HG03025 (cell line): ENCODE data around the gene UCKL1.
"Not testable (repeated sequence)": the region's sequence is repeated elsewhere in the genome, so short reads cannot be mapped to it uniquely, and the experiment has no call there.

Experiments used
- ATAC-seq: cut with Tn5 transposase; IDR thresholded peaks from one replicate; pipeline ENCODE4 v1.9.1; 2021; ENCODE audit warnings: mild to moderate bottlenecking, moderate library complexity; ENCODE audit not compliant: unreplicated experiment, low FRiP score

The UCKL1 gene

DNA sequence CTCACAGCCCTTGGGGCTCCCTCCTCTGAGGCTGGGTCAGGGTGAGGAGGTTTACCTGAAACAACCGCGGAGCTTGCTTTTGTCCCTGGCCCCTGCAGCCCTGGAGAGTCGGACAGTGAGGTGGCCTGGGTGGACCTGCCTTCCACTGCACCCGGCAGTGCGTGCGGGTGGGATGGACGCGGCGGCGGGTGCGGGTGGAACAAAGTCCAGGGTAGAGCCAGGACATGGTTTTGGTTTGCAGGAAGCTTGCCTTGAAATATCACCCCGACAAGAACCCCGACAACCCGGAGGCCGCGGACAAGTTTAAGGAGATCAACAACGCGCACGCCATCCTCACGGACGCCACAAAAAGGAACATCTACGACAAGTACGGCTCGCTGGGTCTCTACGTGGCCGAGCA lies 27.1 kb downstream of the UCKL1 start:
- ATAC-seq: no peak

DNA sequence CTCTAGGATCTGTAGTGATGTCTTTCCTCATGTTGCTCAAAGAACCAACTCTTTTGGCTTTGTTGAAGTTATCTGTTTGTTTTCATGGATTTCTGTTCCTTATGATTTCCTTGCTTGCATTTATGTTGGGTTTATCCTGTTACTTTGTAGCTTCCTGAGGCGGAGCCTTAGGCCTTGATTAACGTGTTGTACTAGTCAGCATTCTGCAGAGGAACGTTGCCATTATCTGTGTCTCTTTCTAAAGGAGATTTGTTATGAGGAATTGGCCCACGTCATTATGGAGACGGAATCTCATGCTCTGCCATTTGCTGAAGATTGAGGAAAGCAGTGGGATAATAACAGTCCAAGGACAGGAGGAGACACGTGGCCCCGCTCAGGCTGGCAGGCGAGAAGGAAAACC lies 29.9 kb downstream of the UCKL1 start:
- ATAC-seq: no peak

DNA sequence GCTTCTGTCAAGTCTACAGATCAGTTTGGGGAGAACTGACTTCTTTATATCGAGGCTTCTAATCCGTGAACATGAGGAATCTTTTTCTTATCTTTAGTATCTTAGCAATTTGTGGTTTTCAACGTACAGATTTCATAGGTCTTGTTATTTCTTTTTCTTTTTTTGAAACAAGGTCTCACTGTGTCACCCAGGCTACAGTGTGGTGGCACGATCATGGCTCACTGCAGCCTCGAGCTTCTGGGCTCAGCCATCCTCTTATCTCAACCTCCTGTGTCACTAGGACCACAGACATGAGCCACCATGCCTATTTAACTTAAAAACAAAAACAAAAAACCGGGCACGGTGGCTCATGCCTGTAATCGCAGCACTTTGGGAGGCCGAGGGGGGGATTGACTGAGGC lies 32.0 kb downstream of the UCKL1 start:
- ATAC-seq: no peak

DNA sequence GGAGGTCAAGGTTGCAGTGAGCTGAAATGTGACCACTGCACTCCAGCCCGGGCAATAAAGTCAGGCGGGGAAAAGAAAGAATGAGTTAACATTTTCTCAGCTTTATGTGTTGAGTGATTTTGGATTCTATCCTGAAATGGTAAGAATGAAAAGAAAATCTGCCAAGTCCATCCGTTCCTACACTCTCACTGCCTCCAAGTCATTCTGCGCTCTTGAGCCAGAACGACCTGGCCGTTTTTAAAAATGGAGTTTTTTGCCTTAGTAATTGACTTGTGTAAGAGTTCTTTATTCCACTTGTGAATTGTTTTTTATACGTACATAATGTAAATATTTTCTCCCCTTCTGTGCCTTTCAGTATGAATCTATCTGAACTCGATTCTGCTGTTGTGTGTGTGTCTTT lies 32.6 kb downstream of the UCKL1 start:
- ATAC-seq: no peak

DNA sequence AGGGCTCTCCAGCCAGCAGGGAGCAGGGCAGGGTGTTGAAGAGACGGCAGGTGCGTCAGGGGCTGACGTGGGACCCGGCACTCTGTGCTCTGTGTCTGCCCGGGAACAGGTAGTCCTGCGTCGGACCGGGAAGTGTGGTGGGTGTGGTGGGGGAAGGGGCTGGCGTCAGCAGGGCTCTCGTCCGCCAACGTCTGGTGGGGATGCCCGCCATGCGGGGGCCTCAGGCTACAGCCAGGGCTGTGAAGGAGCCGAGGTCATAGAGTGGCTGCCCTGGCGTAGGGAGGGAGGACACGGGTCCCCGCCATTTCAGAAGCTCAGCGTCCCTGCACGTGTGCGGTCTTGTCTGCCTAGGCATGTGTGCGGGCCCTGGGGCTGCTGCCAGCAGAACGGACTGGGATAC lies 36.0 kb downstream of the UCKL1 start:
- no peak for ATAC-seq

DNA sequence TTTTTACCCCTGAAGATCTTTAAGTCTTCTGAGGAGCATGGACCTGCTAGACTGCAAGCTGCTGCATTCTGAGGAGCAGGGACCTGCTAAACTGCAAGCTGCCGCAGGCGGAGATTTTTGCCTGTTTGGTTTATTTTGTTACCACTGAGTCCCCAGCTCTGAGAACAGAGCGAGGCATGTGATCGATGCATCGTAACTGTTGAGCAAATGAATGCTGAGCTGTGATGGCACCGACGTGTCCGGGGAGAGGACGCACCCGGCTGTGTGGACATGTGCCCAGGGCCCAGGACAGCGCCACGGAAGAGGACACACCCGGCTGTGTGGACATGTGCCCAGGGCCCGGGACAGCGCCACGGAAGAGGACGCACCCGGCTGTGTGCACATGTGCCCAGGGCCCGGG lies 37.1 kb downstream of the UCKL1 start:
- ATAC-seq: no peak

DNA sequence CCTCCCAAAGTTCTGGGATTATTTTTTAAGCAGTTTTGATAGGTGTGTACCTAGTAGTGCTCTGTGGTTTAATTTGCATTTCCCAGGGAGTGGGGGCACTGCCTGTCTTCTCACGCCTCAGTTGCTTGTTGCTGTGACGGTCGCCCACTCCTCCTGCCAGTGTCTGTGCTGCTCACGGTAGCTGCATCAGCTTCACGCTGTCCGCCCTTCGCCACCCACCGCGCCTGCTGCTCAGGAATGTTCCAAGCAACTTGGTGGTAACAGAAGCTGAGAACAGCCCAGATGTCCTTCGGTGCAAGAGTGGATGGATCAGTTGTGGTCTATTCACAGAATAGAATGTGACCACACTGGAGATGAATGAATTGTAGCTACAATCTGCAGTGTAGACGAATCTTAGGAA lies 38.4 kb downstream of the UCKL1 start:
- no peak for ATAC-seq

DNA sequence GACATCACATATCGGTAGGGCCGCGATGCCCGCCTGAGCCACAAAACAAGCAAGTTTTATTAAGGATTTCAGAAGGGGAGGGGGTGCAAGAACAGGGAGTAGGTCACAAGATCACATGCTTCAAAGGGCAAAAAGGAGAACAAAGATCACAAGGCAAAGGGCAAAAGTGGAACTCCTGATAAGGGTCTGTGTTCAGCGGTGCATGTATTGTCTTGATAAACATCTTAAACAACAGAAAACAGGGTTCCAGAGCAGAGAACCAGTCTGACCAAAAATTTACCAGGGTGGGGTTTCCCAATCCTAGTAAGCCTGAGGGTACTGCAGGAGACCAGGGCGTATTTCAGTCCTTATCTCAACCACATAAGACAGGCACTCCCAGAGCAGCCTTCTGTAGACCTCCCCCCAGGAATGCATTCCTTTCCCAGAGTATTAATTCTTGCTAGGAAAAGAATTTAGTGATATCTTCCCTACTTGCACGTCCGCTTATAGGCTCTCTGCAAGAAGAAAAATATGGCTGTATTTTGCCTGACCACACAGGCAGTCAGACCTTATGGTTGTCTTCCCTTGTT lies 39.8 kb downstream of the UCKL1 start:
- ATAC-seq: not testable (repeated sequence)

DNA sequence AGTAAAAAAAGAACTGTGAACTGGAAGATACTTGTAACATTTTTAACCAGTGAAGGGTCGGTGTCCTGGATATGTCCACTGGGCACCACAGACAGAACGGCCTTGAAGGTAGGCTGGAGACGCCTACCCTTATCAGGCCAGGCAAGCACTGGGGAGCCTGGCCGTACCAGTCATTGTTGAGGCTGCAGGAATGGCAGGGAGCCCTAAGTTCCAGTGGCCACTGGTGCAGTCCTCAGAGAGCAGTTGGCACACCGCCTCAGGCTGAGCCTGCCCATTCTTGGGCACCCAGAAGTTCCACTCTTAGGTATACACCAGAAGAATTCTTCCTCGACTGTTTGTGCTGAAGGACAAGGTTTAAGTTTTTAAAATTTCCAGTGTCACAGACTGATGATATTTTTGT lies 40.7 kb downstream of the UCKL1 start:
- no peak for ATAC-seq

DNA sequence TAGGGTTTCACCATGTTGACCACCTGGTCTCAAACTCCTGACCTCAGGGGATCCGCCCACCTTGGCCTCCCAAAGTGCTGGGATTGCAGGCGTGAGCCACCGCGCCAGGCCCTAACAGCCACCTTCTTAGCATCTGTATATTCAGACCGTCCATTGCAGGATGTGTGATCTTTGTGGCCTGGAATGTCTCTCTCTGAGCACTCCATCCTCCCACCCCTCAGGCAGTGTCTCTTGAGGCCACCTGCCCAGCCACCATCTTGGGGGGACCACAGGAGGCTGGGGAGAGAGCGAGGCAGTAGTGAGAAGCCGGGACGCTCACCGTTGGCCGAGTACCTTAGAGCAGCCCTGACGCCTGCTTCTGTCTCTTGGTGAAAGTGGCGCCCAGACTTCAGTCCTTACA lies 42.4 kb downstream of the UCKL1 start:
- no peak for ATAC-seq

DNA sequence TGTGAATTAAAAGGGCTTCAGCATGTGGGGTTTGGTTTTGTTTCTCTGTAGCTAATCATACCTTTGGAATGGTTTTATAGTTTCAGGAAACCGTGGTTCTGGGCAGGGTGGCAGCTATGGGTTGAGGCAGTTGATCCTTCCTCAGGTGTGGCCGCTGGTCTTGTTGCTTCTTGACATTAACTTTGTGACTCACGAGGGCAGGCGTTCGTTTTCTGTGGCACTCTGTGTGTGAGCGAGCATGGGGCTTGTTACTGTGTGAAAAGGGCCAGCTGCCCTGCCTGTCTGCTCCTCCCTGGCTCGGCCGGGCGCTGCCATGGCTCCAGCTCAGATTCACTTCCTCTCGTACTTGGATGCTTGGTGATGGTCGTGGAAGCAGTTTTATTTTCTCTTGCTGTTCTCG lies 45.0 kb downstream of the UCKL1 start:
- no peak for ATAC-seq

DNA sequence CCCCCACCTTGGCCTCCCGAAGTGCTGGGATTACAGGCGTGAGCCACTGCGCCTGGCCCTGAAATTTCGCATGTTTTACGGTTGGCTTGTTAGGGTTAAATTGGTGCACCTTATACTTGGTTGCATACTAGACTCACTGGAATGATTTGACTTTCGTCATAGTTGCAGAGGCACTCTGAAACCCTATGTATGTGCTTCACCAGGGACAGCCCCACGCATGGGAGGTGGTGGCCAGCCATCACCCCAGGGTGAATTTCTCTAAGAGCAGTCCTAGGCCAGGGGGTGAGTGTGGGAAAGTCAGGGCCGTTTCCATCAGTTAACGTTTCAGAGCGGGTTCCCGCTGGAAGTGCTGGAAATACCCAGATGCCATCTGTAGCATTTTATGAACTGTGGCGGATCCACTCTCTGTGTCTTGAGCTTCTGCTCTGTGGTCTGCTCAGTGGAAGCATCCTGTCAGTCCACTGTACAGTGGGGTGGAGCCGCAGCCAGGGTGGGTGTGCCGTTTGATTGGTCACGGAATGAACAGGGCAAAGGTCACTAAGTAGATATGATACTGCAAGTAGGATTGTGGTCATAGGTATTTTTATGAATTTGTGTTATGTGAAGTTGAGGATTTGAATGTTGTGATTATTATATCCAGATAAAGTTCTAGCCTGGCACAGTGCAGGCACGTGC lies 48.1 kb downstream of the UCKL1 start:
- ATAC-seq: no peak

DNA sequence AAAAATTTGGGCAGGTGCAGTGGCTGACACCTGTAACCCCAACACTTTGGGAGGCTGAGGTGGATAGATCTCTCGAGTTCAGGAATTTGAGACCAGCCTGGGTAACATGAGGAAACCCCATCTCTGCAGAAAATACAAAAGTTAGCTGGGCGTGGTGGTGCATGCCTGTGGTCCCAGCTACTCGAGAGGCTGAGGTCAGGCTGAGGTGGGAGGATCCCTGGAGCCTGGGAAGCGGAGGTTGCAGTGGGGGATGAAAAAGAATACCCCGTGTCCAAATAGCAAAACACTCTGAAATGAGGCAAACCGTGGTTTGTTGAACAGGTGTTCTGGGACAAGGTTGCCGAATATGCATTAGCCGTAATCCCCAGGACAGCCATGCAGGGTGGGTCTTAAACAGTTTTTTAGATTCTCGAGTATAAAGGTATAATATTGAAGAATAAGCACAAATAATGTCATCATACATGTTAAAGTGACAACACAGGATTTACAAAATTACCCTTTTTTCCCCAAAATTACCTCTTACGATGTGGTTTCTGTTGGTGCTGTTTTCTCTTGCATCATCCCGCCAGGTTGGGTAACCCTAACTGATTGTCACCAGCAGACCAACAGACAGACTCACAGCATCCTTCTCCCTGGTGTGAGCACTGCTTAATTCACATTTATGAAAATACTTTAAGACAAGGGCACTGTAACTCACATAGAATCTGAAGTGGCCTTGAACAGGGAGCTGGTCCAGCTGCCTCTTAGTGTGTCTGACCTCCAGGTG lies 52.2 kb downstream of the UCKL1 start:
- ATAC-seq: no peak

DNA sequence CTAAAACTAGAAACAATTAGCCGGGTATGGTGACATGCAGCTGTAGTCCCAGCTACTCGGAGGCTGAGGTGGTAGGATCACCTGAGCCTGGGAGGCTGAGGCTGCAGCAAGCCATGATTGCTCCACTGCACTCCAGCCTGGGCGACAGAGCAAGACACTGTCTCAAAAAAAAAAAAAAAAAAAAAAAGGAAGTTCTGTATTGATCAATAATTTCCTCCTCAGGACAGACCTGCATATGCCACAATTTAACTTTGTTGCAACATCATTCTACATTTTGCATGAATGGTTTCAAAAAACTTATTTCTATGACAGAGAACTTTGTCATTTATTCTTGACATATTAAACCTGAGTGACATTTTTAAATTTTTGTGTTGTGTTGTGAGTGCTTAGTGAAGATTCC lies 55.8 kb downstream of the UCKL1 start:
- no peak for ATAC-seq

DNA sequence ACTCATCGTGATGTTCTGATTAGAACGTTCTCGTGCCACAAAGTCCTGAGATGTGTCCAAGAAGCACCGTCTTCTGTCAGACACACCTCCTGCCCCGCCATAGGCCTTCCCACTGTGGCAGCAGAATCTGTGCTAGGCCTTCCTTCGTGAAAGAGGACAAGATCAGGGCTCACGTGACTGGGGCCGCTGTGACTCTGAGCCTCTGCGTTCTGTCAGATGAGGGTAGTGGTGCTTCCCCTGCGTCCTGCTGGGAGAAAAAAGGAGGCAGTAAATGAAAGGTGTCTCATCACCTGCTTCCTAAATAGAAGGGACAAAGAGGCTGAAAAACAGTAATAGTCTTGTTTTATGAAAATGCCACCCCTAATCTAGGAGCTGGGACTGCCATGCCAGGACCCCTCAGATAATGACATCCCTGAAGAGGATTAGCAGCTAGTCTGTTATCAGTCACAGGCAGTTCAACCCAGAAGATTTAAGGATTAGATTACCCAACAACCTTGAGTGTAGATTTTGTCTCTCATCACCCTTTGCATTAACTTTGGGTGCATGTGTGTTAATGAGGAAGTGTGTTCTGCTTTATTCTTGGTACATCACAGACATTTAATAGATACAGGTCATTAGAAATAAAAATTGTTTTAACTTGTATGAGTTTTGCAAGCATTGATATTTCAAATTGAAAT lies 57.2 kb downstream of the UCKL1 start:
- no peak for ATAC-seq

DNA sequence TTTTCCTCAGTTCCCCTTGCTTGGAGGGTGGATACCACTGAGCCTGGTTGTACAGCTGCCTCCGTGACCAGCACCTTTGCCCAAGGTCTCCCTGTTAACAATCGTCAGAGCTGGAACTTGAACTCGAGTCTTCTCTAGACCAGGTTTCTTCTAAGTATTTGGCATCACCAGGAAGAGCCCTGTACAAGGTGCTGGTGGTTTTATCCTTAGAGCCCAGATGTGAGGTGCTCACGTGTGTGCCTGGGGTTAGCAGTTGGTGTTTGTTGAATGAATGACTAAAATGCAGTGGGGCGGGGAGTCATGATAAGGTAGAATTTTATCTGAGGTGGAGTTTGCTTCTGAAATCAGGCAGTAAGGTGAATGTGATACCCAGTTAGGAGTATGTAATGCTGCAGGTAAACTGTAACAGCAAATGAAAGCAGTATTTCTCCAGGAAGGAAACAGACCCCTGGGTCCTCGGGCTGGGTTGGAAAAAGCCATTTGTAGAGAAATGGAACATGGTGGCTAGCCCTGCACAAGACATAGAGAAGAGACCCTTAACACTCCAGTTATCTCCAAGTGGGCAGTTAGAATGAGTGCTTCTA lies 58.1 kb downstream of the UCKL1 start:
- no peak for ATAC-seq

DNA sequence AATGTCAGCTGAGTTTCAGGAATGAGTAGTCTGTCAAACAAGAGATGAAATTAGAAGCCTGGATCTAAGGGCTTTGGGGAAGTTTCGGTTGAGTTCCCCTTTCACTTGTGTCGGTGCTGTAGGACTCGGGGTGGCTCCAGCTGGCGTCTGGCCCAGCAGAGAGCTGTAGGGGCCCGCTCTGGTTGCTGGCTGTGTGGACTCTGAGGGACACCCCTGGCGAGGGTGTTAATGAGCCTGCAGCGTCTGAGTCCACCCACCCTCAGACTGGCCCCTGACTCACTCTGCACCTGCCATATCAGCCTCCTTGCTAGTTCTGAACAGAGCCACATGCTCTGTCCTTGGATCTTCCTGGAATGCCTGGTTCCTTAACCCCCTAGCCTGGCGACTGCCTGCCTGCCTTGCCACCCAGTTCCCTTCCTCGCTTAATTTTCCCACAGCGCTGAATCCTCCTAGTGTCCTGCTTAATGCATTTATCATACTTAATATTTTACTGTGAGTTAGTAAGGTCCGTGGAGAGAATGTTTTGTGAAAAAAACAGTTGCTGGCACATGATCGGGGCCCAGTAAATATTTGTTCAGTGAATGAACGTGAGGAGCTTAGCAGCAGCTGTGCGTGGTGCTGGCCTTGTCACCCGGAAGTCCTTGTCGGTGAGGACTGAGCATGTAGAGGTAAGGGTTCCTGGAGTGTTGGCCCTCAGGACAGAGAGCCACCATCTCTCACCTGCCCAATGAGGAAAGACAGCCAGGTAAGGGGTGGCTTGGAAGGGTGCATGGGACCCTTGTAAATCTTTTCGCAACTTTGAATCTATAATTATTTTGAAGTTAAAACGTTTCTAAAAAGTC lies 59.7 kb downstream of the UCKL1 start:
- ATAC-seq: no peak

DNA sequence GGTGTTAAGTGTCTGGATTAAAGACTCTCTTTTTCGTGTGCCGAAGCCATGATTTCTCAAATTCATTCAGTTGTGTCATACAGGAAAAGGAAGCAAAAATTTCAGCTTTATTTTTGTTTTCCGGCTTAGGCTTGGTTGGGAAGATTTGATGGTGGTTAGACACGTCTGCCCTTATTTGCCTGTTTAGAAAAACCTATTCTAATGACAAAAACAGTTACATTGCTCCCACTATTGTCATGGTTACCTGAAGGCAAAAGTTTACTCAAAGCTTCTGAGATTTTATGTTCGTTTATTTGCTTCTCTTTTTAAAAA lies 60.3 kb downstream of the UCKL1 start:
- ATAC-seq: no peak

DNA sequence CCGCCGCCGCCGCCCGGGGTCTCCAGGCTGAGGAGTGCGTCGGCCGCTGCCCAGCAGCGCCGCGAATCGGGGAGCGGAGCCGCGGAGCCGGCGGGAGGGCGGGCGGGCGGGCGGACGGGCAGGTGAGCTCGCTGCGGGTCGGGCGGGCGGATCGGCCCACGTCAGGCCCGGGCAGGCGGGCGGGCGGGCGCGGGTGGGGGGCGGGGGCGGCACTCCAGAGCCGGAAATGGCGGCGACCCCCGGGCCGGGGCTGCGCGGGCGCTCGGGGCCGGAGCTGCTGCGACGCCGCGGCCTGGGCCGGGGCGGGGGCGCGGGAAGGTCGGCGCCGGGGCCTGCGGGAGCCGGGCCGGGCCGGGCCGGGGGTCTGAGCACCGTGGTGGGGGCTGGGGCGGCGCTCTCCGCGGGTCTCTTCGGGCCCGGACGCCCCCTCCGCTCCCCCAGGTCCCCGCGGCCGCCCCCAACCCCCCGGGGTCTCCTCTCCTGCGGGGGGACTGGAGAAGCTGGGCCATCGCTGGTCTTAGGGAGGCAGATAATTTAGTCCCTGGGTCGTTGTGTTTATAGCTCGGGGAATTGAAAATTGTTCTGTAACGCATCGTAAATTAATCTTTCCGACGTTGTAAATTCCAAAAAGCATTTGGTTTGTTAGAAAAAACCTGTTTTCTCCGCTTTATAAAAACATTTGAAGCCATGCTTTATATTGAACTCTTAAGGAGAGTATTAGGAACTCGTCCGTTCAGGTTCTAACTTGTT lies 60.8 kb downstream of the UCKL1 start:
- peak; percentile 1 for ATAC-seq
